HG03064 (cell line): ENCODE measurements around the gene OIT3.

Experiments used
- ATAC-seq: cut with Tn5 transposase; IDR thresholded peaks from one replicate; pipeline ENCODE4 v1.9.1; 2021; ENCODE audit warnings: low read depth; ENCODE audit not compliant: unreplicated experiment

OIT3 gene

DNA sequence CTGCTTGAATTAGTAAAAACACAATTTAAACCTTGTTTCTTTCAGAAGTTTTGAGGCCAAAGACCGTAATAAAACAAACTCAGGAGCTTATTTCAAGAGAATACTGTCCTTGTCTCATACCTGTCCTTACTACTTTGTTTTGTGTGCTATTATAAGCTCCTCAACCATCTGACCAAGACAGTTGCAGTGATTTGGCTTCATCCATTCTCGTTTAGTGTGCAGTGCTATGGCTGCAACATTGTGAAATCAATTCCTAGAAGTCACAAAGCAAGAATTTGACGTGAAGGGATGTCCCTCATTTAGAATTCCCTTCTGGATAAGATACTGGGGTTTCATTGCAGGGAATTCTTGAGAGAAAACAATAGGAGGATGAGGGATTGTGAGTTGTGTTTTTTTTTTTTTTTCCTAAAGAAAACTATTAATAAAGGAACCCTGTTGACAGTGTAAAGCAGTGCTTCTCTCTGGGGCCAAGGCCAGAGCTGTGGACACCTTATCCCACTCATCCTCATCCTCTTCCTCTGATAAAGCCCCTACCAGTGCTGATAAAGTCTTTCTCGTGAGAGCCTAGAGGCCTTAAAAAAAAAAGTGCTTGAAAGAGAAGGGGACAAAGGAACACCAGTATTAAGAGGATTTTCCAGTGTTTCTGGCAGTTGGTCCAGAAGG, at the start of gene OIT3:
OIT3 (plus strand) TSS at position 604 of the 663 bp plus-strand sequence. CDS start 60 bp downstream, outside the sequence.
- ATAC-seq = no peak

DNA sequence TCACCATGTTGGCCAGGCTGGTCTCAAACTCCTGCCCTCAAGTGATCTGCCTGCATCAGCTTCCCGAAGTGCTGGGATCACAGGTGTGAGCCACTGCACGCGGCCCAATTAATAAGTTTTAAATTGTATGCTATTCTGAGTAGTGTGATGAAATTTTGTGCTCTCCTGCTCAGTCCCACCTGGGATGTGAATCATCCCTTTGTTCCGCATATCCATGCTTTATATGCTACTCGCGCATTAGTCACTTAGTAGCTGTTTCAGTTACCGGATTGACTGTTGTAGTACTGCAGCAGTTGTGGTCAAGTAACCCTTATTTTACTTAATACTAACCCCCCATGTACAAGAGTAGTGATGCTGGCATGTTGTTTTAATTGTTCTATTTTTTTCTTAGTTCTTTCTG, 47.3 kb upstream of the OIT3 start:
- ATAC-seq = no peak

DNA sequence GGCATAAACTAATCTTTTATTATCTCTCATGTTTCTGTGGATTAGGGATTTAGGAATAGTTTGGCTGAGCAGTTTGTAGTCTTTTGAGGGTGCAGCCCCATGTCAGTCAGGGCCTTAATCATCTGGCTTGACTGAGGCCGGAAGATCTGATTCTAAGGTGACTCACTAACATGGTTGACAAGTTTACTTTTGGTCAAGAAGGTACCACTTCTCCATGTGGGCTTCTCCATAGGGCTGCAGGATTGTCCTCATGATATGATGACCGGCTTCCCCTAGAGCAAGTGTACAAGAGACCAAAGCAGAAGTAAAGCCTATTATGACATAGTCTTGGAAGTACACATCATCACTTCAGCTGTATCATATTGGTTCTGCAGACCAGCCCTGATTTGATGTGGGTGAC, 45.9 kb upstream of the OIT3 start:
- no peak for ATAC-seq

DNA sequence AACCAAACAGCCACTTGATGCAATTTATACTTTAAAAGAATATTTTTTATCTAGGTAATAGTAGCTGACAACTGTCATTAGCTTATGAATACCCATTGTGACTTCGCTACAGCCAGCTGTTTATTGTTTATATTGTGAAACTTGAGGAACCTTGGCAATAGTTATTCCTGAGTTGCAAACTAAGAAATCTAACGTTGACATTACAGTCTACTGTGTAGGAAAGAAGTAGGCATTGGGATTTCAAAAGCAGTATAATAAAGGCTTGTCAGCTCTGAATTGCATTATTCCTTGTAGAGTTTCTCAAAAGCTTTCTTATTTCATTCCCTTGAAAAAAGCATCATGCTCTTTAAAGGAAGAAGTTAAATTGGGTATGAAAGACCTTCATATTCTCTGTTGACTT, 42.7 kb upstream of the OIT3 start:
- no peak for ATAC-seq

DNA sequence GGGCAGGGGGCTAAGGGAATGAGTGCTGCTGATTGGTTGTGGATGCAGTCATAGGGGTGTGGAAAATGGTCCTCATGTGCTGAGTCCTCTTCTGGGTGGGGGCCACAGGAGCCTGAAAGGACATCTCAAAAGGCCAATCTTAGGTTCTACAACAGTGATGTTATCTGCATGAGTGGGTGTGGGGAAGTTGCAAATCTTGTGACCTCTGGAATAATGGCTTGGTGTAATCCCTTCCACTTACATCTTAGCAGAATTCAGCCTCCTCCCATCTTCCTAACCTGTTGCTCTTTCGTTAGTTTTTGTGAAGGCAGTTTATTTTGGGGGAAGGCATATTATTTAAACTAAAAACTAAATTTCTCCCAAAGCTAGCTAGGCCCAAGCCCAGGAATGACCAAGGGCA, 42.0 kb upstream of the OIT3 start:
- ATAC-seq = no peak

DNA sequence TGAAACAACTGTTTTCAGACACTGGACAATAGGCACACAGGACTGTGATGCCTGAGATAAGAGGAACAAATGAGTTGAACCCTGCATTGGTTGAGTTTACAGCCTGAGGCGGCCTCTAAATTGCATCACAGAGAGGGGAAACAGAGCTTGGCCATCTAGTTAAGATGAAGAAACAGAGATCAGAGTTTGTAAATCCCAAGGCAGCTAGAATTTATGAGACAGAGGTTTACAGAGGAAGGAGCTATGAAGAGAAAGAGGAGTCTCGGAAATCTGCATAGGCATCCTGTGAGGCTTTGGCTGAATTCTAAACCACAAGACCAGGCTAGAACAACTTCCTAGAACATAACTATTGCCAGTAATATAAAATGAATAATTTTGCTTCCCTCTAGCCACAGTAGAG, 41.0 kb upstream of the OIT3 start:
- no peak for ATAC-seq

DNA sequence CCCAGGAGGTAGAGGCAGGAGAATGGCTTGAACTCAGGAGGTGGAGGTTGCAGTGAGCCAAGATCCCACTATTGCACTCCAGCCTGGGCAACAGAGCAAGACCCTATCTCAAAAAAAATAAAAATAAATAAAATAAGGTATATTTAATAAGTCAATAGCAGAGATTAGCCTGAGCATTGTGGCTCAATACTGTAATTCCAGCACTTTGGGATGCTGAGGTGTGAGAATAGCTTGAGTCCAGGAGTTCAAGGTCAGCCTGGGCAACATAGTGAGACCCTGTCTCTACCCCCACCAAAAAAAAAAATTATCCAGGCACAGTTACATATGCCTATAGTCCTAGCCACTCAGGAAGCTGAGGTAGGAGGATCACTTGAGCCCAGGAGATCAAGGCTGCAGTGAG, 38.4 kb upstream of the OIT3 start:
- no peak for ATAC-seq

DNA sequence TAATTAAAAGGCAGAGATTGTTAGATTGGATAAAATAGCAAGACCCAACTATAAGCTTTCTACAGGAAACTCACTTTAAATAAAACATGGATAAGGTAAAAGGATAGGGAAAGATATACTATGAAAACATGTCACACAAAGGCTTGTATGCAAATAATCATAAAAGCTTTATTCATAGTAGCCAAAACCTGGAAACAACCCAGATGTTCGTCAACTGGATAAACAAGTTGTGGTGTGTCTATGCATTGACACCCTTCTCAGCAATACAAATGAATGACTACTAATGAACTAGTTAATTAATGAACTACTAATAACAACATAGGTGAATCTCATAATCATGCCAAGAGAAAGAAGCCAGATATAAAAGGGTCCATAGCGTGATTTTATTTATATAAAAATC, 37.7 kb upstream of the OIT3 start:
- ATAC-seq = no peak

DNA sequence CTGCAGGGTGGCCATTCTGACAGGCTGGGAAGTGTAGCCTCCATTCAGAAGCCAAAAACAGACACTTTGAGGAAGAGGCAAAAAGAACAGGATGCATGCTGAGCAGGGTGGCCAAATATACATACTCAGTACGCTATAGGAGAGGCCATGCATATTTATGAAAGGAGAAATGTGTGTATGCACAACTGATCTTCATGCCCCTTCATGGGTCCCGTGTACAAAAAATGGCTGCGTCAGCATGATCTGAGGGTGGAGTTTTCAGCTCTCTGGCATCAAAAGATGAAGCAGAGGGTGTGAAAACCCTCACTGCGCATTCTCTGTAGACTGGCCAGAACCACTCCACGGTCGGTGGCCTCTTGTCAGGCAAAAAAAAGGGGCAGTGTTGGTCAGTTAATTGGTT, 35.5 kb upstream of the OIT3 start:
- no peak for ATAC-seq

DNA sequence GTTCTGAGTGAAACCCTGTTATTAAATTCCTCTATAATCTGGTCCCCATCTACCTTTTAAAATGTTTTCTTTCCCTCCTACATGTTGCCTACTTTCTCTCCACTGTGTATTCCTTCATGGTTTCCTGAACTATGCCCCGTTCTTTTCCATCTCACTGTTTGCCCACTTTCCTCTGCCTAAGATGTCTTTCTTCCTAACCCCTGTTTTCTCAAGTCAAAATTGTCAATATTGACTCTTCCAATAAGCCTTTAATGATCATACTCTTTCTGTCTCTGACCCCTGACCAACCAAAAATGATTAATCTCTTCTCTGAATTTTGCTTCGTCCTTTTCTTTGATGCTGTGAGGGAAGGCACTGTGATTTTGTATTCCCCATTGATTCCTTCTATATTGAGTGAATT, 30.6 kb upstream of the OIT3 start:
- no peak for ATAC-seq

DNA sequence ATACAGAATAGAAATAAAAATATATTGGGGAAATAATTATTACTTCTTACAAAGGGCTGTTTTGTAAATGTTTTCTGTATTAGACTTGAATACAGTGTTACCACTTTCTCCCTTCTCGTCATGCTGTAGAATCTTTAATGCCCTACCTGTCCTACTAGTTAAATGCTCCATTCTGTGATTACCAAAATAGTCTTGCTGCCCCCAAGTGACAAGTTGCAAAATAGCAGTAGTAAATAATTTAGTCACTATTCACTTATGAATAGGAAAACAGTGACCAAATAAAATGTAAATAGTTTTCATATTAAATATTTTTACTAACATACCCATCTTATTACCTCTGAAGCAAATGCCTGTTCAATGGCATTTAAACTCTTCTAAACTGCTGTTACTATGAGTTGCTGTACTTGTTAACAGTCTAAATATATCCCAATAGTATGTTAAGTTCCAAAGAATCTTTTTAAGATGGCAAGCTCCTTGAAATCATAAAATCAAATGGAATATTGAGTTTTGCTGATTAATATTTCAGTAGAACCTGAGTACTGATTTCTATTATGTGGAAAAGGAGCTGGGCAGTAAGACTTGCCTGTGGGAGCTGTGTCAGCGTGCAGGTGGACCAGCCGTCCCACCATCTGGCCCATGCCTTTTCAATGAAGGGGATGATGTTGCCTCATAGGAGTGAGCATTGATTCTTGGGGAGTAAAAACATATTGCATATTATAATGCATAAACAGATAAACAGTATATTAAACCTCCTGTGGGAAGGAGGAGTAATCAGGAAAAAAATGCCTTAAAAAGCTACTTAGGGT, 18.1 kb upstream of the OIT3 start:
- no peak for ATAC-seq

DNA sequence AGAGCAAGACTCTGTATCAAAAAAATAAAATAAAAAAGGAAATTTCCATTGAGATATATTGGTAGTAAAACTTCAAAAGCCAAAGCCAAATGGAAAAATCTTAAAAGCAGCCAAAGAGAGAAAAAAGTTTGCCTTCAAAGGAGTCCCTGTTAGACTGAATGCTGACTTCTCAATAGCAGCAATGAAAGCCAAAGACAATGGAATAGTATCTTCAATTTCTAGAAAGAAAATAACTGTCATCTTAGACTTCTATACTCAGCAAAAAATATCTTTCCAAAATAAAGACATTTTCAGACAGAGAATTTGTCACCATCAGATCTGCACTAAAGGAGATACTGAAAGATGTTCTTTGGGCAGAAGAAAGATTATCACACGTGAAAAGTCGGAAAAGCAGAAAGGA, 14.3 kb upstream of the OIT3 start:
- no peak for ATAC-seq

DNA sequence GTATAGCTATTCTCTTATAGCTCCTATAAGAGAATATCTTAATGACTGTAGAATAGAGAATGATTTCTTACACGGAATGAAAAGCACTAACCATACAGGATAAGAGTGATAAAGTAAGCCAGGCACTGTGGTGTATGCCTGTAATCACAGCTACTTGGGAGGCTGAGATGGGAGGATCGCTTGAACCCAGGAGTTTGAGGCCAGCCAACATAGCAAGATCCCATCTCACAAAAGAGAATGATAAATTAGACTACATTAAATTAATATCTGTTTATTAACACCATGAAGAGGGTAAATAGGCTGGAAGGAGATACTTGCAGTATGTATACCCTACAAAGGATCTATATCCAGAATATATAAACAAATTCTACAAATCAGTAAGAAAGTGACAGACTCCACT, 12.2 kb upstream of the OIT3 start:
- no peak for ATAC-seq

DNA sequence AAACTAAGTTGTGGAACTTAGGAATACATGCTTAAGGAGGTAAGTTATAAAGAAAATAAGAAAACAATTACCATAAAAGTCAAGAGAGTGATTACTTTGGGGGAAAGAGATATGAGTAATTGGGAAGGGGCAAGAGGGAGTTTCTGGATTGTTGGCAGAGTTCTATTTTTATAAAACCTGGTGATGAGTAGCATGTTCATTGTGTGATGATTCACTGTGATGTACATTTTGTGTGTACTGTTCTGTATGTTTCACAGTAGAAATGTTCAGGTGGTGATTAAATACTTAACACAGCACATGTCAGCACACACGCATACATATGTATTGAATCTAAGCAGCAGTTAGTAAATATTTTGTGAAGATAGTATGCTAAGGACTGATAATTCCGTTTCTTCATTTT, 9.7 kb upstream of the OIT3 start:
- no peak for ATAC-seq

DNA sequence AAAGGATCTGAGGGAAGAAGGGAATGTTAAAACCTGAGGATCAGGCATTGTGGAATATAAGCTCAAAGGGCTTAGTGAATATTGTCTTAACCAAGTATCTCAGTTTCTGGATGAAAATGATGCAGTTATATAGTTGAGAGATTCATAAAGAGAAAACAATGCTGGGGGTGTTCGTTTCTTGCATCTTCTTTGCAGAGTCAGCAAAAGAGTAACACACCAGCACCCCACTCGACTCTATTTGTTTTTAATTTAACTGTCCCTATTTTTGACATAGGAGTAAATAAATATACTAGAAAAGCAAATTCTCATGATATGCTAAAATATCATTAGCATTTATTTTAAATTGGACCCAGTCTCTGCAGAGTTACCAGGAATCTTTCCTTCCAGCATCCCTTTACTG, 7.6 kb upstream of the OIT3 start:
- ATAC-seq = no peak

DNA sequence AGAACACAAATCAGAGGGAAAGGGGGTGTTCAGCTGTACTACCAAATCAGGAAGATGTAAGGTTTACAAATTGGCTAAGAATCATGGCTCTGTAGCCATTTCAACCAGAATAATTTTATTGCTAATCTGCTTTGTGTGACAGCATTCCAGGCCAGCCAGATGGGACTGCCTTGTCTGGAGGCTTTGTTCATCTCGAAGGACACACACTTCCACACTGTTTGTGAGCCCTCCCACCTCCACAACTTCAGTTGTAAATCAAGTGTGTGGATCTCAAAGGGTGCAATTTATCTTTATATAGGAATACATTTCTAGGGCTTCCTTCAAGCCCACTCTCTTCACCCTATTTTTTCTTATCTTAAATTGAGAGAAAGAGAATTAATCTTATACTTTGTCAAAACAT, 6.9 kb upstream of the OIT3 start:
- no peak for ATAC-seq

DNA sequence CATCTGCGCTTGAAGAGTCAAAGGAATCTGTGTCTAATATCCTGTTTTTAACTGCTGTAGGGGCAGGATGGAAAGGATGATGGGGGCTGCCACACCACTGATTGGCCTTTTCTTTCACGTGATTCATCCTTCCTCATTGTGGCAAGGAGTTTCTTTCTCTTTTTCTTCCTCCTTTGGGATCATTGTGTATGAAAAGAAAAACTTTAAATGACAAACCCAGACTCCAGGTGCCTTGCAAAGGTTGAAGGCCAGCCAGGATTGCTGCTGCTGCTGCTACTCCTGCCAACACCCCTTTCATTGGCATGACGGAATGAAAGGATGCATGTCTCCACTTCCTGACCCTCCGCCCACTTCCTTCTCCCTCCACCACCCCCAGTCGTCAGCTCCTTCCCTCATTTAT, 6.5 kb upstream of the OIT3 start:
- ATAC-seq = no peak

DNA sequence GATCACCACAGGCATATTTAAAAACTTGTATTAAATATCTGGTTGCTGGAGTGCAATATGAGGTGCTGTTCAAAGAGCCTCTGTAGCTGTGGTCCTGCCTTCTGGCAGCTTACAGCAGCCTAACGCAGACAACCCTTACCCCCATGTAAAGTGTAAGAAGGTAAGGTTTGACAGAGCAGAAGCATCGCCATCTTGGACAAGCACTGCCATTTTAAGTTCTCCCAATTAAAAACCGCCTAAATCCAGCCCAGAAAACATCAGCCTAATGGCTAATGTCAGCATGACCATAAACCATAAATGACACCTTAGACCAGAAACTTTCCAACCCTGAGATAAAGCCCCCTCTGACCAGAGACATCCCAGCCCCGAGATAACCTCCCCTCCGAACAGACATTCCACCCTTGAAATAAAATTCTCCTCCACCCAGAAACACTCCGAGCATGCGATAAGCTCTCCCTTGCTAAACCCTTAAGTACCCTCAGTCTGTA, 5.3 kb upstream of the OIT3 start:
- no peak for ATAC-seq

DNA sequence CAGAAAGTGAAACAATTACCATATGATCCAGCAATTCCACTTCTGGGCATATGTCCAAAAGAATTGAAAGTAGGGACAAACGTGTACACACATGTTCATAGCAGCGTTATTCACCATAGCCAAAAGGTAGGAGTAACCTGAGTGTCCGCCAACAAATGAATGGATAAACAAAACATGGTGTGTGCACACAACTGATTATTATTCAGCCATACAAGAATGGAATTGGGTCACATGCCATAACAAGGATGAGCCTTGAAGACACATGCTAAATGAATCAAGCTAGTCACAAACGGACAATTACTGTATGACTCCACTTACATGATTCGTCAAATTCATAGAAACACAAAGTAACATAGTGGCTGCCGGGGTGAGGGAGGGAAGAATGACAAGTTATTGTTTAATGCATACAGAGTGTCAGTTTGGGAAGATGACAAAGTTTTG, 4.1 kb upstream of the OIT3 start:
- no peak for ATAC-seq

DNA sequence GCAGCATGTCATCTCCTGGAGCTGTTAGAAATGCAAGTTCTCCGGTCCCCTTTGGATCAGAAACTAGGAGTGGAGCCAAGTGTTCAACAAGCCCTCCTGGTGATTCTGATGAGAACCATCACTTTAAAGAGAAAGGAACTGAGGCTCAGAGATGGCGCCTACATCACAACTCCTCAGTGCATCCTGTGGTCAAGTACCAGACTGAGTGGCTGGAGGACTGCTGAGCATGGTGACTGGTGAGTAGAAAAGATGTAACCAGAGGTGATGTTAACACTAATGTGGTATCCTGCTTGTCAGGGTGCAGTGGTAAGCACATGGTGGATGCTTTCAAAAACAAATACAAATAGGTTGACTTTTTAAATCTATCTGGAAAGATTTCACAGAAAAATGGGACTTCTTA, 3.5 kb upstream of the OIT3 start:
- no peak for ATAC-seq

DNA sequence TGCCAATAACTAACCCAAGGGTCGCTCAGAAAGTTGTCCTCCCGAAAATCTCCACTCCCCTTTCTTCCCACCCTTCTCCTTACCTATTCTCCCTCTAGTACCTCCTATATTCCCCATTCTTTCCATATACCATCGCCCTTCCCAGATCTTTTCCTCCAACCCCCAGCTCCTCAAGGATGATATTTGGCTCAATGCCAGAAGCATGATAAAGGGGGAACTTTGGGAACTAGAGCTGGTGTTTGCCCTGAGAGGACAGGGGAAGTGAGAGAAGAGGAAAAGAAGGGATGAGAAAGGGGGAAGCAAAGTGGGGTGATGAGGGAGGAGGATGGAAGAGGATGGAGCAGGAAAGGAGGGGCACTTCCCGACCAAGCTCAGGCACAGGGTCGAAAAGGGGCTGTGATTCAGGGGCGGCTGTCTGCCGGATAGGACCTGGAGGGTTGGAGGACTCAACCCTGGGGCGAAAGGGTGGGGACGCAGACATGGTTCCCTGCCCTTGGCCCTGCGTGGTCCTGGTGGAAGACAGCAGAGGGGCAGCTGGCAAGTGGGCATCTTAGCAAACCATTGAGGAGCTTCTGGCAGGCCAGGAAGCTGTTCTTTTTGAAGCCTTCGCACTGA, 1.8 kb downstream of the OIT3 start:
- no peak for ATAC-seq

DNA sequence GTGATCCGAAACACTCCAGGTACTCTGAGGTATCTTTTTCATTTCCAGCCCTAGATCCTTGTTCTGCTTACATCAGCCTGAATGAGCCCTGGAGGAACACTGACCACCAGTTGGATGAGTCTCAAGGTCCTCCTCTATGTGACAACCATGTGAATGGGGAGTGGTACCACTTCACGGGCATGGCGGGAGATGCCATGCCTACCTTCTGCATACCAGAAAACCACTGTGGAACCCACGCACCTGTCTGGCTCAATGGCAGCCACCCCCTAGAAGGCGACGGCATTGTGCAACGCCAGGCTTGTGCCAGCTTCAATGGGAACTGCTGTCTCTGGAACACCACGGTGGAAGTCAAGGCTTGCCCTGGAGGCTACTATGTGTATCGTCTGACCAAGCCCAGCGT, 5.1 kb downstream of the OIT3 start:
- ATAC-seq = no peak
